SU-DHL-6 (cell line): ENCODE results near the gene TENT4A.

ENCODE experiments used
- H2AFZ ChIP-seq: fragments of 200-600 bp; sonication (generic); 2 replicates; pipeline ENCODE4 v1.6.1; 2014; ENCODE audit warnings: low read depth, mild to moderate bottlenecking, moderate library complexity, mixed read lengths, antibody characterized with exemption, low read length; ENCODE audit not compliant: severe bottlenecking
- H3F3A ChIP-seq: fragments of 200-600 bp; shearing (Covaris generic); 2 replicates; pipeline ENCODE4 v1.6.0; 2016; ENCODE audit warnings: antibody characterized with exemption, mild to moderate bottlenecking; ENCODE audit not compliant: insufficient read depth
- H3K27ac ChIP-seq: fragments of 200-600 bp; sonication (generic); 2 replicates; pipeline ENCODE4 v1.5.1; 2016; ENCODE audit warnings: low read depth, mild to moderate bottlenecking, low read length, moderate library complexity, mixed read lengths
- H3K27me3 ChIP-seq: fragments of 200-600 bp; sonication (generic), shearing (Covaris generic); 2 replicates; pipeline ENCODE4 v1.6.0; 2014; ENCODE audit warnings: mild to moderate bottlenecking, low read length
- H3K36me3 ChIP-seq: fragments of 200-600 bp; sonication (generic); 2 replicates; pipeline ENCODE4 v1.6.1; 2014; ENCODE audit warnings: mild to moderate bottlenecking, low read length, mixed read lengths
- H3K4me2 ChIP-seq: fragments of 300-600, 200-600 bp; shearing (Covaris generic), sonication (generic); 2 replicates; pipeline ENCODE4 v1.6.0; 2014; ENCODE audit warnings: low read length, low read depth, mild to moderate bottlenecking; ENCODE audit not compliant: poor library complexity, severe bottlenecking
- H3K4me3 ChIP-seq: fragments of 200-600 bp; sonication (generic); 2 replicates; pipeline ENCODE4 v1.5.1; 2014; ENCODE audit warnings: antibody characterized with exemption, low read length, mild to moderate bottlenecking, mixed read lengths; ENCODE audit not compliant: insufficient read depth, poor library complexity, severe bottlenecking
- H3K79me2 ChIP-seq: fragments of 200-600 bp; sonication (generic); 2 replicates; pipeline ENCODE4 v1.6.1; 2014; ENCODE audit warnings: mild to moderate bottlenecking, low read length, moderate library complexity; ENCODE audit not compliant: insufficient read depth
- H3K9ac ChIP-seq: fragments of 200-600 bp; sonication (generic); 2 replicates; pipeline ENCODE4 v1.7.0; 2014; ENCODE audit warnings: mild to moderate bottlenecking, low read length
- H3K9me2 ChIP-seq: fragments of 200-600 bp; sonication (generic); replicated peaks from 2 replicates; pipeline ENCODE4 v1.6.1; 2014; ENCODE audit warnings: low read length; ENCODE audit not compliant: insufficient read depth
- H3K9me3 ChIP-seq: fragments of 200-600 bp; sonication (generic); 2 replicates; pipeline ENCODE4 v1.6.1; 2014; ENCODE audit warnings: low read length, mixed read lengths; ENCODE audit not compliant: insufficient read depth
- H4K20me1 ChIP-seq: fragments of 200-600 bp; sonication (generic); 2 replicates; pipeline ENCODE4 v1.6.1; 2014; ENCODE audit warnings: low read depth, mild to moderate bottlenecking, antibody characterized with exemption, low read length, moderate library complexity, mixed read lengths
- CTCF ChIP-seq: fragments of 200-600 bp; sonication (generic); IDR thresholded peaks from one replicate; pipeline ENCODE4 v1.5.1; 2017; ENCODE audit warnings: antibody characterized with exemption, mild to moderate bottlenecking, low read length, moderate library complexity; ENCODE audit not compliant: insufficient read depth, poor library complexity, severe bottlenecking
- EZH2phosphoT487 ChIP-seq: fragments of 200-600 bp; sonication (generic), shearing (Covaris generic); conservative IDR thresholded peaks from 2 replicates; pipeline ENCODE4 v1.6.1; 2018; ENCODE audit warnings: mild to moderate bottlenecking, antibody characterized with exemption, low read length, moderate library complexity, mixed read lengths

Gene TENT4A

GRCh38 chr5:6757414-6757969, 44.3 kb downstream of the TENT4A start:
- TF ChIP-seq EZH2phosphoT487 (no peak), CTCF (no peak)
- Histone ChIP-seq H3K27ac (no peak overlapping the region), H3K9ac (no peak overlapping the region), H3K36me3 (peaks cover 21% of the 10 kb centered on the region), H3F3A (no peaks in the 10 kb centered on the region), H4K20me1 (no peaks in the 10 kb centered on the region), H3K9me2 (no peaks in the 10 kb centered on the region), H3K4me3 (no peak overlapping the region), H3K79me2 (no peaks in the 10 kb centered on the region), H3K4me2 (no peak overlapping the region), H3K9me3 (no peaks in the 10 kb centered on the region), H2AFZ (no peak overlapping the region), H3K27me3 (no peaks in the 10 kb centered on the region)

- no peak for TF ChIP-seq EZH2phosphoT487
- no peak for TF ChIP-seq CTCF
These were observed 45.0 kb downstream of the TENT4A start for GRCh38 chr5:6758236-6758635.

GRCh38 chr5:6758706-6759105, 45.5 kb downstream of the TENT4A start:
- TF ChIP-seq EZH2phosphoT487 (no peak), CTCF (no peak)
- no peak overlapping the region for H3K4me2 ChIP-seq
- H3K9me3 ChIP-seq = no peaks in the 10 kb centered on the region
- H3K27ac ChIP-seq = no peak overlapping the region
- H3K79me2 ChIP-seq = no peaks in the 10 kb centered on the region
- H3K4me3 ChIP-seq = no peak overlapping the region
- no peak overlapping the region for H2AFZ ChIP-seq
- H3F3A ChIP-seq = no peaks in the 10 kb centered on the region
- no peaks in the 10 kb centered on the region for H3K27me3 ChIP-seq
- no peaks in the 10 kb centered on the region for H3K9me2 ChIP-seq
- no peaks in the 10 kb centered on the region for H4K20me1 ChIP-seq
- H3K9ac ChIP-seq = no peak overlapping the region
- peaks cover 11% of the 10 kb centered on the region for H3K36me3 ChIP-seq

More at GRCh38 chr5:6758236-6758635, 45.0 kb downstream of the TENT4A start:
- no peak overlapping the region for H2AFZ ChIP-seq
- H3K36me3 ChIP-seq = peaks cover 15% of the 10 kb centered on the region
- no peak overlapping the region for H3K9ac ChIP-seq
- H3K79me2 ChIP-seq = no peaks in the 10 kb centered on the region
- H3K9me3 ChIP-seq = no peaks in the 10 kb centered on the region
- no peak overlapping the region for H3K4me2 ChIP-seq
- no peaks in the 10 kb centered on the region for H3F3A ChIP-seq
- H3K27ac ChIP-seq = no peak overlapping the region
- H4K20me1 ChIP-seq = no peaks in the 10 kb centered on the region
- no peaks in the 10 kb centered on the region for H3K9me2 ChIP-seq
- H3K4me3 ChIP-seq = no peak overlapping the region
- H3K27me3 ChIP-seq = no peaks in the 10 kb centered on the region
